Skeletal muscle satellite cell (primary cell): Measurements from ENCODE around the gene GFER.

Experiments
- H3K27me3 ChIP-seq: 2 replicates; pipeline ENCODE4 v1.7.0; 2013; ENCODE audit warnings: low read length; ENCODE audit not compliant: control insufficient read depth, insufficient read depth
- H3K36me3 ChIP-seq: 2 replicates; pipeline ENCODE4 v1.7.0; 2013; ENCODE audit warnings: mild to moderate bottlenecking, control low read depth, low read length; ENCODE audit not compliant: insufficient read depth
- H3K4me1 ChIP-seq: 2 replicates; pipeline ENCODE4 v1.7.0; 2013; ENCODE audit warnings: low read length; ENCODE audit not compliant: control insufficient read depth, insufficient read depth
- H3K4me2 ChIP-seq: 2 replicates; pipeline ENCODE4 v1.7.0; 2013; ENCODE audit warnings: mild to moderate bottlenecking, low read length
- H3K4me3 ChIP-seq: 2 replicates; pipeline ENCODE4 v1.7.0; 2013; ENCODE audit warnings: low read length
- H3K9ac ChIP-seq: 2 replicates; pipeline ENCODE4 v1.7.0; 2013; ENCODE audit warnings: mild to moderate bottlenecking, low read depth, low read length, moderate library complexity
- H3K9me3 ChIP-seq: replicated peaks from 2 replicates; pipeline ENCODE4 v1.7.0; 2013; ENCODE audit warnings: mild to moderate bottlenecking, control low read depth, low read length

Gene GFER

GRCh38 chr16:2019921-2020831 lies 36.2 kb downstream of the GFER start:
- H3K4me3 ChIP-seq = peak overlapping the region; percentile 45
- H3K9ac ChIP-seq = no peak overlapping the region
- peak overlapping the region; percentile 73 for H3K4me2 ChIP-seq
- H3K36me3 ChIP-seq = no peaks in the 10 kb centered on the region
- peaks cover 27% of the 10 kb centered on the region for H3K4me1 ChIP-seq
- no peaks in the 10 kb centered on the region for H3K9me3 ChIP-seq
- peaks cover 3% of the 10 kb centered on the region for H3K27me3 ChIP-seq

- Histone ChIP-seq H3K4me2 (peak overlapping the region; percentile 84), H3K9me3 (no peaks in the 10 kb centered on the region), H3K36me3 (no peaks in the 10 kb centered on the region), H3K4me3 (peak overlapping the region; percentile 57), H3K4me1 (peaks cover 37% of the 10 kb centered on the region), H3K27me3 (peaks cover 3% of the 10 kb centered on the region), H3K9ac (peak overlapping the region; percentile 46)
Observed at GRCh38 chr16:2022723-2023091, 38.7 kb downstream of the GFER start.

- Histone ChIP-seq H3K4me1 (peaks cover 37% of the 10 kb centered on the region), H3K27me3 (peaks cover 3% of the 10 kb centered on the region), H3K9ac (peak overlapping the region; percentile 46), H3K36me3 (no peaks in the 10 kb centered on the region), H3K4me2 (peak overlapping the region; percentile 84), H3K4me3 (peak overlapping the region; percentile 57), H3K9me3 (no peaks in the 10 kb centered on the region)
Observed at GRCh38 chr16:2023092-2024031, 39.4 kb downstream of the GFER start.

DNA sequence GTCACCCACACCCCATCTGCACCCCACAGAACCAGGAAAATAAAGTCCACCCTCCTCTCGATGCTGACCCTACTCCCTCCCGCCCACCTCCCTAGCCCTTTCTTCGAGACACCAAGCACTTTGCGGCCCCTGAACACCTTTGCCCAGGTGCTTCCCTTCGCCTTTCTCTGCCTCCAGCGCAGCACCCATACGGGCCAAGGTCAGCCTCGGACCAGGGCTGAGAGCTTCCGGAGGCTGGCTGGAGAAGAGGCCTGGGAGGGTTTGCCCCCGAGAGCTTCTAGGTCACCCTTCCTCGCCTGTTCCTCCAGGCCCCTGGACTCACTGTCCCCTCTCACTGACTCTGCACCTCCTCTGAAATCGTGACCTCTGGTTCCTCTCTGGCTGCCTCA lies 40.0 kb downstream of the GFER start:
- peaks cover 37% of the 10 kb centered on the region for H3K4me1 ChIP-seq
- no peaks in the 10 kb centered on the region for H3K9me3 ChIP-seq
- no peak overlapping the region for H3K9ac ChIP-seq
- H3K27me3 ChIP-seq = peaks cover 3% of the 10 kb centered on the region
- H3K4me2 ChIP-seq = no peak overlapping the region
- H3K36me3 ChIP-seq = no peaks in the 10 kb centered on the region
- no peak overlapping the region for H3K4me3 ChIP-seq

DNA sequence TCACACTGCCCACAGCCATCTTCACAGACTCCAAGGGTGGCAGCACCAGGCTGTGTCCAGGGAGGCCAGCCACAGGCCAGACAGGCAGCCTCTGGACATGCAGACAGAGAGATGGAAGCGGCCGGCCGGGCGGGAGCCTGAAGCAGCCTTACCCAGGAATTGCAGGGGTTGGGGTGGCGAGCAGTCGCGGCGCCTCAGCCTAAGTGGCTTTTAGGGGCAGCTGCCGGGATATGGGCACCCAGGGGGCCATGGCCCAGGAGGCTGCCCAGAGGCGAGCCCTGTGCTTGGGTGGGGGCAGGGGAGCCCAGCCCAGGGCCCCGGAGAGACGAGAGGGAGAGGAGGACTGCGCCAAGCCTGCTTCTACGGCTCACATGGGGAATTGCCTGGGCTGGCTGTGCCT lies 41.3 kb downstream of the GFER start:
- no peak overlapping the region for H3K9ac ChIP-seq
- peaks cover 1% of the 10 kb centered on the region for H3K27me3 ChIP-seq
- H3K36me3 ChIP-seq = peaks cover 3% of the 10 kb centered on the region
- H3K9me3 ChIP-seq = no peaks in the 10 kb centered on the region
- H3K4me3 ChIP-seq = no peak overlapping the region
- H3K4me2 ChIP-seq = no peak overlapping the region
- H3K4me1 ChIP-seq = peaks cover 29% of the 10 kb centered on the region

- no peaks in the 10 kb centered on the region for H3K27me3 ChIP-seq
- peak overlapping the region; percentile 72 for H3K4me2 ChIP-seq
- peaks cover 22% of the 10 kb centered on the region for H3K4me1 ChIP-seq
- H3K4me3 ChIP-seq = no peak overlapping the region
- H3K9ac ChIP-seq = no peak overlapping the region
- peaks cover 4% of the 10 kb centered on the region for H3K36me3 ChIP-seq
- no peaks in the 10 kb centered on the region for H3K9me3 ChIP-seq
Observed at GRCh38 chr16:2025878-2026460, 42.0 kb downstream of the GFER start.

GRCh38 chr16:2026461-2027023 lies 42.5 kb downstream of the GFER start, which contains the start of gene NHERF2:
Gene NHERF2 (plus strand): TSS chr16:2026902. CDS start chr16:2027006, 104 bp downstream.
- no peaks in the 10 kb centered on the region for H3K27me3 ChIP-seq
- H3K4me1 ChIP-seq = peaks cover 22% of the 10 kb centered on the region
- H3K9ac ChIP-seq = peak within 1 kb of the TSS; percentile 51
- H3K9me3 ChIP-seq = no peaks in the 10 kb centered on the region
- H3K4me3 ChIP-seq = peak within 1 kb of the TSS; percentile 68
- peaks cover 4% of the 10 kb centered on the region for H3K36me3 ChIP-seq
- peak within 1 kb of the TSS; percentile 85 for H3K4me2 ChIP-seq

DNA sequence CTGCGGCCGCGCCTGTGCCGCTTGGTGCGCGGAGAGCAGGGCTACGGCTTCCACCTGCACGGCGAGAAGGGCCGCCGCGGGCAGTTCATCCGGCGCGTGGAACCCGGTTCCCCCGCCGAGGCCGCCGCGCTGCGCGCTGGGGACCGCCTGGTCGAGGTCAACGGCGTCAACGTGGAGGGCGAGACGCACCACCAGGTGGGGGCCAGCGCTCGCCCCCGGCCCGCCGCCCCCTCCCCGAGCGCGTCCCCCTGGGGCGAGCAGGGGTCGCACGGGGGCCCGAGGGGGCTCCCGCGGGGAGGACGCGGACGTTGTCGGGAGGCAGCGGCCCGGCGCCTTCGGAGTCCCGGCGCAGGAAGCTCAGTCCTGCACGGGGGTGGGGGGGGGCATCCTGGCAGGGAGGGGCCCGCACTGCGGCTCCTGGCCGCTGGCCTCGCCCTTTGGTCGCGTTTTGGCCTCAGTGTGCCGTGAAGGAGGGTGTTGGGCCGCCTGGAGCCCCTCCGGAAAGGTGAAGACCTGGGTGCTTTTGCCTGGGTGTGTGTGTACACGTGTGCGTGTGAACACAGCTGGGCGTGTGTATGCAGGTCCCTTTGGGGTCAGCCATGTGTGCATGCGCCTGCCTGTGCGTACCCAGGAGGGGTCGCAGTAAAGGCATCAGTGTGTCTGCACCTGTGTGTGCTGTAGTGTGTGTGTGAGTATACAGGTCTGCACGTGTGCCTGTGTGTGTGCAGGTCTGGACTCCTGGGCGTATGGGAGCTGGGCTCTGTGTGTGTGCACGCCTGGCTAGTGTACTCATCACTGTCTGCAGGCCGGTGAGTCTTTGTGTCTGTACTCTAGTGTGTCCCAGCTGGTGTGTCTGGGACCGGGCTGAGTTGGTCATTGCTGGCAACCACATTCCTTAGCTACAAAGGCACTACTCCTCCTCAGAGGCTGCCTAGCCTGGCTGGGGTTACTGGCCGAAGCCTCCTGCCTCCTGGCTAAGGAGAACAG lies 43.3 kb downstream of the GFER start:
- Histone ChIP-seq H3K9ac (peak overlapping the region; percentile 51), H3K4me2 (peak overlapping the region; percentile 85), H3K27me3 (no peaks in the 10 kb centered on the region), H3K9me3 (no peaks in the 10 kb centered on the region), H3K4me3 (peak overlapping the region; percentile 68), H3K36me3 (peaks cover 4% of the 10 kb centered on the region), H3K4me1 (peaks cover 24% of the 10 kb centered on the region)

- Histone ChIP-seq H3K4me2 (peak overlapping the region; percentile 85), H3K36me3 (peaks cover 4% of the 10 kb centered on the region), H3K4me1 (peaks cover 26% of the 10 kb centered on the region), H3K4me3 (peak overlapping the region; percentile 68), H3K27me3 (no peaks in the 10 kb centered on the region), H3K9me3 (no peaks in the 10 kb centered on the region), H3K9ac (no peak overlapping the region)
Observed at GRCh38 chr16:2028146-2028545, 44.2 kb downstream of the GFER start.

- Histone ChIP-seq H3K27me3 (no peaks in the 10 kb centered on the region), H3K4me2 (peak overlapping the region; percentile 85), H3K9me3 (no peaks in the 10 kb centered on the region), H3K9ac (no peak overlapping the region), H3K36me3 (peaks cover 4% of the 10 kb centered on the region), H3K4me1 (peaks cover 27% of the 10 kb centered on the region), H3K4me3 (no peak overlapping the region)
Observed at GRCh38 chr16:2028620-2029220, 44.7 kb downstream of the GFER start.
